GM21367 (cell line): ENCODE measurements around the gene OR6B1.
A peak's percentile ranks its signal among the peaks of the same experiment; 100 is the strongest.

Source experiments
- ATAC-seq: cut with Tn5 transposase; IDR thresholded peaks from one replicate; pipeline ENCODE4 v1.9.1; 2021; ENCODE audit not compliant: unreplicated experiment

OR6B1 gene

DNA sequence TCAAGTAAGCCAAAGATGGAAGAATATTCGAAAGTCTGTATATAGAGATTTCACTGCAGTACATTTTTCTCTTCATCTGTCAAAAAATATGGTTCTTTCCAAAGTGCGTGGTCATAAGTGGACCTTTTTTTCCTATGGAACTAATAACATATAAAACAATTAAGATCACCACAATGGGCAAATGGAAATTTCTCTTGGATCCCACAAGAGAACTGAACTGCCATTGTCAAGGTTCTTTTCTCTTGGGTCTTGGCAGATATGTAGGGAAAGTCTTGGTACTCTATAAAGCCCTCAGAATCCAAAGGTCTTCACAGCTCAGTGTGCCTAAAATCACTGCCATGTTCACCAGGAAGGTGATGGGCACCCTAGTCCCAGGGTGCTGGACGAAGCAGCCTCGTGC is at the start of gene OR6B1:
Gene OR6B1 (plus strand): TSS at position 301 of the 400 bp plus-strand sequence. CDS start 3,677 bp downstream, outside the sequence.
- ATAC-seq = no peak

DNA sequence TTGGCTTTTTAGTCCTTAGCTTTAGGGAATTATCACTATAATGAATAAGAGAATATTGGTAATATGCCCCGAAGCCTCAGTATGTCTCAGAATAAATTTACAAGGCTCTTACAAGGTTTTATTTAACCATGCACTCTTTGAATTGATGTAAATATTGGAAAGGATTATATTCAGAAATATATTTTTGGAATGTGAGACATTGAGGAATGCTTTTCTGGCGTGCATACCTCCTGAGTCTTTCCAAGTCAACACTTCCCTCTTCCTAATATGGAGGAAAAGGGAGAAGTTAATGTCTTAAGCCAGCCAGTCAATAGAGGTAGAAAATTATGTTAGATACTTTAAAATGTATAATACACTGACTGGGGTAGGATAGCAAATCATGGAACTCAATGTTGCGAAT is 46.7 kb upstream of the OR6B1 start:
- no peak for ATAC-seq

DNA sequence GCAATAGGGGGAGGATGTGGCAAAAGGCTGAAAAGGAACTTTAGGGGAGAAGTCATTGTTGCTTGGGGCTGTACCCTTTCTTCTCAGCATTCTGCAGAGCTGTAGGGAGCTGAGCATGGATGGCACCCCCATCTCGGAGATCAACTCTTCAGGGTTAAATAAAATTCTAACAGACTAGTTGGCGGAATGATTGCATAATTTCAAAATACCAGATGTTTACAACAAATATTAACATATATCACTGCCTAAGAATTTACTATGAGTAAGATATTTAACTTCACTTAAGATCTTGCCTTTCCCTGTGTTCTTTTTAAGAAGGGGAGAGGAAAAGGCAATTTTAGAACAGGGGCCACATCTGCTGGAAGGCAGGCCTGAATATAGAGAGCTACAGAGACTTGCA is 46.0 kb upstream of the OR6B1 start:
- ATAC-seq = no peak

DNA sequence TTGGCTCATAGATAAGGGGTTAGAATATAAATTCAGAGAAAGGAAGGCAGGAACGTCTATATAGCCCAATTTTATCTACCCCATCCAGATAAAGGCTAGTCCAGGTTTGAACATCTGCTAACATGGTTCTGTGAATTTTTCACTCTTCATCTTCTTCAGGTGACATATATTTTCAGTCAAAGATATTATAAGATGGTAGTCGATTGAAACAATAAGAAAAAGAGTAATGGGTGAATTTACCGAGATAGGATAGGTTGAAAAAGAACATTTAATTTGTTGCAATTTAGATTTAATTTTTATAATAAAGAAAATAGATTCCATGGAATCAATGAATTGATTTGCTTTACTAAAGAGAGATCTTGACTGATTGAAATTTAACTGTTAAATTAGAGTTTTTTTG is 45.6 kb upstream of the OR6B1 start, which contains the start of gene OR2F1:
Gene OR2F1 (plus strand): TSS at position 301 of the 400 bp plus-strand sequence. CDS start 5,127 bp downstream, outside the sequence.
- ATAC-seq = no peak

DNA sequence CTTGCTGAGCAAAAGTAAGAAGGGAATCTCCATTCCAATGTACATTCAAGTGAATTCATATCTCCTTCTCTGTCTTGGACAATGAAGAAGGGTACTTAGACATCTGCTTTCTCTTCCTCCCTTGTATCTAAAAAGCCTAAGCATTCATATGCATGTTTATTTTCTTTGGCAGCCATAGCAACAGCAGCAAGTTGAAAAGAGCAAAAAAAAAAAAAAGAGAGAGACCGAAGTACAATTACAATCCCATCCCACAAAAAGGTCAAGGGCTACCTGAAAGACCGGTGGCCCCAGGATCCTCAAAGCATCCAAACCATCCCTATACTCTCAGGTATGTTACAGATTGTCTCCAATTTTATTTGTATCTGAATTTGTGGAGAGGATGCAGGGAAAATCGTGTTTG is 41.3 kb upstream of the OR6B1 start:
- ATAC-seq = no peak

GRCh38 chr7:143960813-143961610 is 39.1 kb upstream of the OR6B1 start:
- ATAC-seq = no peak

- no peak for ATAC-seq
Observed at GRCh38 chr7:143965280-143965679, 34.8 kb upstream of the OR6B1 start.

- no peak for ATAC-seq
Observed at GRCh38 chr7:143967398-143967797, 32.7 kb upstream of the OR6B1 start.

DNA sequence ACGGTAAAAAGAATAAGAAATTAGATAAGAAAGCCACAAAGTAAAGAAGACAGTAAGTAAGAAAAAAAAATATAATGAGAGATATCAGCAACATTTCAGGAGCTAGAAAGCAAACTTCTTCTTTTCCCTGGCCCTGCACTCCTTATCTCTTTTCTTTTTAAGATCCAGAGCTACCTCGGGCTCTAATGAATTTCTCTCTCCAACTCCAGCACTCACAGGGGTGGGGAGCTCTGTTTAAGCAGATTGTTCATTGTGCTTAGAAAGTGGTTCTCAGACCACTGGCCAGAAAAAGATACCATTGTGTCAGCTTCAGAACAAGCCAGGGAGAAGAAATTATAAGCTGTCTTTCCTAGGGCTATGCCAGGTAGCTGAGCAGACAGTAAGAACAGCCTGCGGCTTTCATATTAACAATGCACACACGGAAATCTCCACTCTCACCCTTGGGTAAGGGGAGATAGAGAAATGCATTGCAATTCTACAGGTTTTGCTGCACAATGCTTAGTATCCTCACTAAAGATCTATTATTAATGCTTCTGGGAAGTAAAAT is 26.2 kb upstream of the OR6B1 start:
- no peak for ATAC-seq

- no peak for ATAC-seq
Observed at GRCh38 chr7:143974459-143974858, 25.7 kb upstream of the OR6B1 start.

- no peak for ATAC-seq
Observed at GRCh38 chr7:143975617-143976016, 24.5 kb upstream of the OR6B1 start.

- no peak for ATAC-seq
Observed at GRCh38 chr7:143978585-143978984, 21.5 kb upstream of the OR6B1 start.

DNA sequence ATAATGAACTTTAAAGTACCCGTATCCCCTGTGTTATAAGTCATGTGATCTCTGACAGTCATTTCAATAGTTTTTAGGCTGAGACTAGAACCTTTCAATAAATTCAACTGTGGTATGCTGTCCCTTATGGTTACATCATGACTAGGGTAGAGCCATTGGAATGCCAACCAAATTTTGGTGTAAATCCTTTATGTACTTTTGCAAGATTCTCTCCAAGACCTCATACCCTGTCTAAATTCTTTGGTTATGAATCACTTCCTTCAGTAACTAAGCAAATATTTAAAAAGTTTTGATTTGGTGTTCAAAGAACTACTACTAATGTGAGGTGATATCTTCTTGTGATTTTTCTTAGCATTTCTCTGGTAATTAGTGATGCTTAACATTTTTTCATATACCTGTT is 20.8 kb upstream of the OR6B1 start:
- no peak for ATAC-seq

GRCh38 chr7:143979998-143980397 is 20.1 kb upstream of the OR6B1 start:
- ATAC-seq = no peak

GRCh38 chr7:143980746-143981510 is 19.2 kb upstream of the OR6B1 start:
- no peak for ATAC-seq

DNA sequence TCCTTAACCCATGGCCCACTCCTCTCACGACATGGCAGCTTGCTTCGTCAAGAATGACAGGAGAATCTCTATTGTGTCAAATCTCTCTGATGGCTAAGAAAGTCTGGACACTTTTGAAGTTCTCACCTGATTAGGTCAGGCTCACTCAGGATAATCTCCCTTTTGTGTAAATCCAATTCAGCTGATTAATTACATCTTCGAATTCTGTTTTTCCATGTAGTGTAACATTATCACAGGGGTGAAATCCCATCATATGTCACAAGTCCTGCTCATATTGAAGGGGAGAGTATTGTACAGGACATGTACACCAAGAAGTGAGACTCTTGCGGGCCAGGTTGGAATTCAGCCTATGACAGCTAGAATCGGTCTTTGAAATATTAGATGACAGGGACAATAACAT is 16.2 kb upstream of the OR6B1 start:
- ATAC-seq = no peak

GRCh38 chr7:143987513-143987912 is 12.6 kb upstream of the OR6B1 start:
- peak; percentile 56 for ATAC-seq

GRCh38 chr7:143988976-143989745 is 11.0 kb upstream of the OR6B1 start:
- no peak for ATAC-seq

DNA sequence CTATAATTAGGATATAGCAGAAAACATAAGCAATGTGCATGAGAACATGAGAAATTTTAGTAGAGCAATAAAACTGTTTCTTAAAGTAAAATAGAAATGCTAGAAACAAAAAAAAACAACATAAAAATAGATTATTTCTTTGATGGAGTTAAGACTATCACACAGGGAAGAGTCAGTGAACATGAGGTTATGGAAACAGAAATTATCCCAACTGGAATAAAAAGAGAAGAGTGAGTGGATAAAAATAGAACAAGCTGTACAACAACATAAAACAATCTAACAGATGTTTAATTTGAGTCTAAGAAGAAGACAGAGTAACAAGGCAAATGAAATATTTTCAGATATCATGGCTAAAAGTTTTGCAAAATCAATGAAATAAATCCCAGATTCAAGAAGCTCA is 7.5 kb upstream of the OR6B1 start:
- ATAC-seq = no peak

- ATAC-seq = no peak
Observed at GRCh38 chr7:143993924-143994323, 6.2 kb upstream of the OR6B1 start.

DNA sequence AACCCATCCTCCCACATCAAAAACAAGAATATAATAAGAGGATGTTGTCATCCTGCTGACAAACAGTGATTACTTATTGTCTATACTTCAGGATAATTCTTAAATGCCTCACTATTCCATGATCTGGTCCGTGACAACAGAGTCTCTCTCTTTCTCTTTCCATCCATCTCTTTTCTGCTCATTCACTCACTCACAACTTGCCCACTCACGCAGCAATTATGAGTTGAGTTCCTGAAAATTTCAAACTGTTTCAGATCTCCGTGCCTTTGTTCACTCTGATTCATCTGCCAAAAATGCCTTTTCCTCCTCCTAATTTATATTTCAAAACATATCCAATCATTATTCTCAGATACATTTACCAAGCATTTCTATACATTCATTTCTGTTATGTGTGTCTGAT is 1.4 kb downstream of the OR6B1 start:
- no peak for ATAC-seq
